Putamen (tissue), 1 donor: Measurements from ENCODE around the gene BUB1B.

Experiments used
- DNase-seq: peaks from one replicate; pipeline ENCODE4 v3.0.0-alpha.2; 2016; ENCODE audit warnings: low spot score

Gene BUB1B

DNA sequence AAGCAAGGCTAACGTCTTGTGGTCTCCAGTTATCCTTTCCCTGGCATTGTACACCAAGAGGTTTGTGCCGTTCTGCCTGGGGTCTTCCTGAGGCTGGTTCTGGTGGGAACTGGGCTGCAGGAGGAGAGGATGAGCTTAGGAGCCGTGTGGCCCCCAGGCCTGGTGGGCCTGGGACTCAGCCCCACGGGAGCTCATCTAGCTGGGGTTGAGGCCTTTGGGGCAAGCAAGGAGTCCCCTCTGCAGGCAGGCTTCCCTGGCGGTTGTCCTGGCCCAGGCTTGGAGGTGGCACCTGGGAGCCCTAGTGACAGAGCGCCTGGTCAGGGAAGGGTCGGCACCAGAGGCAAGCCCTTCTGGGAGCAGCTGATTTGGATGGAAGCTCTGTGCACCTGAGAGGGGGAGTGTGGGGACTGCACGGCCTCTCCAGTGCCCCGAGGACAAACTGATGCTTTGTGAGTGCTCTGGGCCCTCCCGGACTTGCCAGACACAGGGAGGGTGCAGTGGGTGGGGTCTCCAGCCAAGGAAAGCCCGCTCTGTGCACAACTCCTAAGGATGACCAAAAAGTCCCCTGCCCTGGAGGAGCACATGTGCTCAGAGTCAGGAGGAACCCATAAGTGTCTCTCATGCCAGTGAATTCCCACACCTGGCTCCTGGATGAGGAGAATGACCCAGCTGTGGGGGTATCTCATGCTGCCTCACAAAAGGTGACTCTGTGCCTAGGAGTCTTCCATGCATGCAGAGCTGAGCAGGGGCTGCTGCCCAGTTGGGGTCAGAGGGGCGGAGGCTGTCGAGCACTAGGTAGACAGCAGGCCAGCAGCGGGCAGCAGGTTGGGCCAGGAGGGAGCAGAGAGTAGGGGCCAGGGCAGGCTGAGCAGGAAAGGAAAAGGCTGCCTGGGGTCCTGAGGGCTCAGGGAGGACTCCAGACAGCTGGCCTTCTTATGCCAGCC lies 80.7 kb downstream of the BUB1B start:
- DNase-seq, result no peak

- DNase-seq, result no peak
Observed at GRCh38 chr15:40242213-40242599, 81.3 kb downstream of the BUB1B start.

- no peak for DNase-seq
Observed at GRCh38 chr15:40242601-40243000, 81.7 kb downstream of the BUB1B start.

DNA sequence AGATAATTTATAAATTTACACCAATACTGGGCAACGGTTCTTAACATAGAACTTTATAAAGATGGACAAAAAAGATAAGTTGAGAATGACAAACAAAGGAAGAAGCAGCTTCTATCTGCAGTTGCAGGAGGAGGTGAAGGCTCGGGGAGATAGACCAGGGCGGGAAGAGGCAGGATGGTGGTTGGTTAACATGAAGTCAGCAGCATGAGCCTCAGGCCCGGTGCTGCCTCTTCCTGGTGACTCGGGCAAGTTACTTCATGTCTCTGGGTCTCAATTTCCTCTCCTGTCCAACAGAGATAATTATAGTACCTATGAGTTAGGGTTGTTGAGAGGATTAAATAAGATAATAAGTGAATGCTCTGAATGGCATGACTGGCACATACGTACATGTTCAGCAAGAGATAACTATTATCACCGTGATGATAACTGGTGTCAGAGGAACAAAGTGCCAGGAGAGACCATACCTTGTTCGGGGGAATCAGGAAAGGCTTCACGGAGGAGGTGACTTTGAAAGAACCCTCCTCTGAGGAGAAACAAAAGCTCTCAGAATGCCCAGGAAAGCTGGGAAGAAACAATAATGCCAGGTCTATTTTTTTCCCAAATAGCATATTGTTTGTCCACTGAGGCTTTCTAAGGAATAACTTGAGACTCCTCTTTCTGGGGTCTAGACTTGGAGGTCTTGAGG lies 82.4 kb downstream of the BUB1B start:
- DNase-seq, result no peak

- no peak for DNase-seq
Observed at GRCh38 chr15:40244961-40245523, 84.2 kb downstream of the BUB1B start.

DNA sequence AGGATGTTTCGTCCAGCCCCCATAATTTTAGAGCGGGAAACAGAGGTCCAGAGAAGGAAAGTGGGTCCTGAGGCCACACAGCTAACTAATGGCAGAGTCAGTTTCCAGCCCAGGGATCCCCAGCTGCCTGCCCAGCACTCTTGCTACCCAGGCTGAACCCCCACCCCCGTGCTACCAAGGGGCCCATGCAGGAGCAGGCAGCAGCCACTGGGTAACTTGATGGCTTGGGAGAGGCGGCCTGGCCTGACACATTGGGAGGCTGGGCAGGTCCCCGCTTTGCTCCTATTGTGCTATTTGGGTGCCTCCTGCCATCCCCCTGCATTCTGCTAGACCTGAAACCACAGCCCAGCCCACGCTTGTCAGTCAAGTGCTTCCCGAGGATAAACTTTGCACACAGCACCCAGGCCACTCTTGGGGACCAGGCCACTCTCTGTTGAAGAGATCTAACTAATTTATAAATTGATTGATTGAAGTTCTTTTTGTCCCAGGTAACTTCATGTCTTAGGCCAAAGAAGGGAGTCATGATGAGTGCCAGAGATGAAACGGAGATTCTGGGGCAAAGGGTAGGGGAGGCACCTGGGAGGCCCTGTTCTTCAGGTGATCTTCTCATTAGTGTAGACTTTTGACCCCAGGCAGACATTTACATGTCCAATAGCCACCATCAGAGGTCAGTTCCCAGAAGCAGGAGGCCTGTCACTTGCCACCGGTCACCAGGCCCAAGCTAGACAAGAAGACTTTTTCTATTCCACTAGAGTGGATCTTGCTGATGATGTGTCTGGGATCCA lies 85.0 kb downstream of the BUB1B start:
- DNase-seq, result no peak

DNA sequence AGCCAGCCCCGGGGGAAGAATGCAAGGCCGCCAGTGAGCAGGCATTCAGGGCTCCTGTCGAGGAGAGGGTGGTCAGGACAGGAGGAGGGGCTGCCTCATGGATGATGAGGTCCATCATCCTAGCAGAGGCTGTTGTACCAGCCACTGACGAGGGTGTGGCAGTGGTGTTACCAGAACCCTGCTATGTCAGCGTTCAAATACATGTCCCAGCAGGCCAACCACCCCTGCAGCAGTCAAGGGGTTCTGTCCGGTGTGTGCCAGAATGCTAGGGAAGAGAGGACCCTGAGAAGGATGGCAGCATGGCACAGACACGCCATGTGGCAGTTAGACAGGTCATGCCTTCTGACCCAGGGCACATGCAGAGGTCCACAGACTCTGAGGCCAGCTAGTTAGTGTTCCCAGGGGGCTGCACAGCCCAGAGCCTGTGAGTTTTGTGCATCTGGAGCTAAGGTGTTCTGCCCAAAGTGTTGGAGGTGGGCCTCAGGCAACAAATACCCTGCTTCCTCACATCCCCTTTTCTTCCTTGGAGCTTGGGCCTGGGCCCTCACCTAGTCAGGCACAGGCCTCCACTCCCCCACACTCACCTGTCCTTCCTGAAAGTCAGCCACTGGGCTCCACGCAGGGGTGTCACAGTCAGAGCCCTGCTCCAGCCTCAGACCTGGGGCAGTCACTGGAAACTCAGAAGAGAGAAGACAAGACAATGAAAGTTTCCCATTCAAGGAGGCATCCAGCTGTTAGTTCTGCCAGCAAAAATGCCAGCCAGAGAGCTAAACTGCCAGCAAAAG lies 85.8 kb downstream of the BUB1B start:
- DNase-seq, result no peak

DNA sequence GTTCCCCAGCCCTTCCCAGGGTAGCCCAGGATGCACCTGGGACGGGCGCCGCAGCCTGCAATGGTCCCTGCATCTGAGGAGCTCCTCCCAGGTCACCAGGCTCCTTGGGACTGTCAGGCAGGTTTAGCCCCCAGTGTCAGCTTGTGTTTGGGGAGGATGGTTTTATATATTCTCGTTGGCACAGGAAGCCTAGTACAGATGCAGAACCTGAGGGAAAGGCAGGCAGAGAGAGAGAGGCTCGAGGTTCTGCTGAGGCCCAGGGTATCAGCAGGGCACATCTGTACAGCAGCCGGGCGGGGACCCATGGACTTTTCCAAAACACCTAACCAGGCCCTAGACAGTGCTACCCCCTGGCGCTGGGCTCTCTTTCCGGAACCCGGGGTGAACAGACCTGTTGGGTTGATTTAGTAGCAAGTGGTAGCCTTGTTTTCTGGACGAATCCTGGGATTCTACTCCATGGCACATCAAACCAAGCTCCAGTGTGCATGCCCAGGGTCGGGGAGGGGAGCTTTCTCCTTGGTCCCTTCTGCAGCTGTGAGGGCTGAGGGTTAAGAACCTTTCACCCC lies 86.6 kb downstream of the BUB1B start:
- no peak for DNase-seq

DNA sequence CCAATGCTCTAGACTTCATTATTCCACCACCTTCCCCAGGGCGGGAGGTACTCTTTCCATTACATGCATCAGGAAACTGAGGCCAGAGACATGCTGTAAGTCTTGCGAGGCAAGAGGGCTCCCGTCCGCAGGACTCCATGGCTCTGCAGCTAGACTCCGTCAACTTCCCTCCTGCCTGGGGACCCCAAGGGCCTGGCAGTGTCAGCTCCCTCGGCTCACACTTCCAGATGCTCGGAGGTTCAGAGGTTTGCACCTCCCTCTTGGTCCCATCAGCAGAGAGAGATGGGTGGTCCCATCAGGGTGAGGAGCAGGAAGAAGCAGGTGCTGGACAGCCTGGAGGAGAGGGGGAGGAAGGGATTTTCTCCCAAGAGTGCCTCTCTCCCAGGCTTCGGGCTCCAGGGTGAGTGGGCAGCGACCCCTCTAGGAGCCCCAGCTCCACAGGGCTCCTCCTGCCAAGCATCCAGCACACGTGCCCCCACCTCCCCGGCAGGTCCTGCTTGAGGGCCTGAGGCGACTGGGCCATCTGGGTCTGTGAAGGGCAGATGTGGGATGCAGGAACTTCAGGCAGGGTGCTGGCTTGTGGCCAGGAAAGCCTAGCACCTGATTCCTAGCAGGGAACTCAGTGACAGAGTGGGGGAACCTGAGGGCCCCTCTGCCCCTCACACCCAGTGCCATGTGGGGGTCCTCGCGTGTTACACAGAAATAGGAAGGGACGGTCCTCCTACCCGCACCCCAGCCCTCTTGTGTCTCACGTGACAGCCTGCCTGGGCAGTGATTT lies 87.3 kb downstream of the BUB1B start:
- no peak for DNase-seq

GRCh38 chr15:40249477-40250303 lies 88.8 kb downstream of the BUB1B start:
- no peak for DNase-seq

GRCh38 chr15:40250304-40250656 lies 89.4 kb downstream of the BUB1B start:
- DNase-seq, result no peak

GRCh38 chr15:40250771-40251483 lies 90.1 kb downstream of the BUB1B start:
- no peak for DNase-seq

- DNase-seq, result no peak
Observed at GRCh38 chr15:40251486-40252140, 90.7 kb downstream of the BUB1B start.

DNA sequence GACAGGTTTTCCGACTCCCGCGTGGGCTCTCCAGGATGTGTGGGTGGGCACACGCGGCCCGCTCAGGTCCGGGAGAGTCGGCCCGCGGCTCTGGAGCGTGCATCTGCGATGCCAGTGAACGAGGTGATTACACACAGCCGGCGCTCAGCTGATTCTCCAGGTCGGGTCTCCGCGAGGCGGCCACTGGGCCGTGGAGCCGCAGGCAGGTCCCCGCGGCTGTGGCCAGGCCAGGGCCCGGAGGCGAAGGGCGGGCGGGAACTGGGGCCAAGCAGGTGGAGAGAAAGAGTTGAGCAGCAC lies 91.2 kb downstream of the BUB1B start:
- no peak for DNase-seq

- no peak for DNase-seq
Observed at GRCh38 chr15:40252438-40253166, 91.7 kb downstream of the BUB1B start.

- no peak for DNase-seq
Observed at GRCh38 chr15:40253167-40253790, 92.4 kb downstream of the BUB1B start.

DNA sequence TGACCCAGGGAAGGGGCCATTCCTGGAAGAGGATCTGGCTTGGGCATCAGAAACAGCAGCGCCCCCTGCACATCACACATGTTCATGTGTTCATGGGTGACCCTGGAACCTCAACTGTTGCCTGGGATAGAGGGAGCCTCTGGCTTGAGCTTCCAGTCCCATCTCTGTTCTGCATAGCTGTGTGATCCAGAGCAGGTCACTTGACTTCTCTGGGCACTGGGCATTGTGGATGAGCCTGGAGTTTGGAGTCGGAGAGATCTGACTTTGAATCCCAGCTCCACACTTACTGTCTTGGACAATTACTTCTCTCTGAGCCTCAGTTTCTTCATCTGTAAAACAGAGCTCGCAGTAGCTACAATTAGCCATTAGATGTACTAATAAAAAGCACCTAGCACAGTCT lies 93.6 kb downstream of the BUB1B start:
- DNase-seq, result no peak
